ENCODE data around the gene IL22RA2. TPM values are rescaled to one million over a fixed set of nuclear protein-coding genes. Genes with fewer than 3 reads are reported as not detected.

Gene IL22RA2
- total RNA-seq, 1 experiment from 2014 or later = not detected

Other genes starting within 250 kb of the IL22RA2 start
- gene IL20RA, start 128.7 kb downstream of the IL22RA2 start, total RNA-seq (2014; rRNA removed; shearing (Covaris generic)) = not detected in 2 replicates
- gene IFNGR1, start 45.7 kb upstream of the IL22RA2 start, total RNA-seq (2014; rRNA removed; shearing (Covaris generic)) = 40.5 and 42.9 TPM in 2 replicates